H9 (cell line): ENCODE data around the gene CYCS. TPM values are rescaled to one million over a fixed set of nuclear protein-coding genes. Genes with fewer than 3 reads are reported as not detected.

ENCODE experiments used
- DNase-seq: peaks from one replicate; pipeline ENCODE4 v3.0.0-alpha.2; 2017
- H2AFZ ChIP-seq: one replicate; pipeline ENCODE4 v1.6.1; 2013; ENCODE audit warnings: mild to moderate bottlenecking, low read length, control low read depth, moderate library complexity
- H2AK5ac ChIP-seq: 2 replicates; pipeline ENCODE4 v1.6.1; 2013; ENCODE audit warnings: low read length, control low read depth, mixed read lengths; ENCODE audit not compliant: insufficient read length
- H2BK120ac ChIP-seq: one replicate; pipeline ENCODE4 v1.6.1; 2013; ENCODE audit warnings: low read depth, mild to moderate bottlenecking, low read length, control low read depth, inconsistent platforms; ENCODE audit not compliant: poor library complexity, severe bottlenecking
- H2BK12ac ChIP-seq: 2 replicates; pipeline ENCODE4 v1.6.1; 2013; ENCODE audit warnings: low read length, control low read depth, mixed read lengths, low read depth; ENCODE audit not compliant: insufficient read length
- H2BK15ac ChIP-seq: 2 replicates; pipeline ENCODE4 v1.6.1; 2013; ENCODE audit warnings: low read depth, low read length, control low read depth
- H2BK20ac ChIP-seq: one replicate; pipeline ENCODE4 v1.6.1; 2013; ENCODE audit warnings: low read depth, mild to moderate bottlenecking, low read length, control low read depth, inconsistent platforms; ENCODE audit not compliant: poor library complexity, severe bottlenecking
- H2BK5ac ChIP-seq: 2 replicates; pipeline ENCODE4 v1.6.1; 2013; ENCODE audit warnings: low read length, control low read depth, mixed read lengths; ENCODE audit not compliant: insufficient read length
- H3K14ac ChIP-seq: 2 replicates; pipeline ENCODE4 v1.6.1; 2013; ENCODE audit warnings: low read length, control low read depth; ENCODE audit not compliant: insufficient read depth
- H3K18ac ChIP-seq: 2 replicates; pipeline ENCODE4 v1.6.1; 2013; ENCODE audit warnings: low read depth, mild to moderate bottlenecking, mixed read lengths, low read length, control low read depth; ENCODE audit not compliant: insufficient read length
- H3K23ac ChIP-seq: 2 replicates; pipeline ENCODE4 v1.6.1; 2013; ENCODE audit warnings: low read length, control low read depth, mixed read lengths, low read depth; ENCODE audit not compliant: insufficient read length
- H3K23me2 ChIP-seq: 2 replicates; pipeline ENCODE4 v1.6.1; 2013; ENCODE audit warnings: low read depth, mild to moderate bottlenecking, mixed read lengths, low read length, control low read depth; ENCODE audit not compliant: insufficient read length, poor library complexity, severe bottlenecking
- H3K27ac ChIP-seq: 2 replicates; pipeline ENCODE4 v1.5.1; 2013; ENCODE audit warnings: low read length, control low read depth, mixed read lengths, low read depth; ENCODE audit not compliant: insufficient read length
- H3K27me3 ChIP-seq: 2 replicates; pipeline ENCODE4 v1.6.1; 2013; ENCODE audit warnings: low read length, control low read depth, inconsistent platforms; ENCODE audit not compliant: insufficient read depth
- H3K4ac ChIP-seq: 2 replicates; pipeline ENCODE4 v1.6.1; 2013; ENCODE audit warnings: low read depth, mild to moderate bottlenecking, control low read depth, inconsistent platforms, low read length, moderate library complexity
- H3K4me1 ChIP-seq: 2 replicates; pipeline ENCODE4 v1.6.1; 2013; ENCODE audit warnings: low read length, control low read depth, inconsistent platforms; ENCODE audit not compliant: insufficient read depth
- H3K4me2 ChIP-seq: 2 replicates; pipeline ENCODE4 v1.6.1; 2013; ENCODE audit warnings: low read length, control low read depth, mixed read lengths; ENCODE audit not compliant: insufficient read length, insufficient read depth
- H3K56ac ChIP-seq: 2 replicates; pipeline ENCODE4 v1.6.1; 2013; ENCODE audit warnings: low read depth, mild to moderate bottlenecking, mixed read lengths, low read length, control low read depth; ENCODE audit not compliant: insufficient read length
- H3K79me1 ChIP-seq: 2 replicates; pipeline ENCODE4 v1.6.1; 2013; ENCODE audit warnings: low read depth, mild to moderate bottlenecking, moderate library complexity, low read length, control low read depth, inconsistent platforms; ENCODE audit not compliant: insufficient read depth, poor library complexity, severe bottlenecking
- H3K79me2 ChIP-seq: 2 replicates; pipeline ENCODE4 v1.6.1; 2013; ENCODE audit warnings: low read length, control low read depth, inconsistent platforms; ENCODE audit not compliant: insufficient read depth
- H3K9ac ChIP-seq: 2 replicates; pipeline ENCODE4 v1.6.1; 2013; ENCODE audit warnings: low read length, control low read depth, mixed read lengths; ENCODE audit not compliant: insufficient read length; ENCODE audit errors: extremely low read depth
- H3K9me3 ChIP-seq: one replicate; pipeline ENCODE4 v1.6.1; 2013; ENCODE audit warnings: low read depth, low read length, inconsistent platforms; ENCODE audit not compliant: control insufficient read depth
- H3T11ph ChIP-seq: one replicate; pipeline ENCODE4 v1.6.1; 2013; ENCODE audit warnings: mild to moderate bottlenecking, low read length, control low read depth, inconsistent platforms
- H4K20me1 ChIP-seq: one replicate; pipeline ENCODE4 v1.6.1; 2013; ENCODE audit not compliant: control insufficient read depth, insufficient read length, insufficient read depth
- H4K5ac ChIP-seq: 2 replicates; pipeline ENCODE4 v1.6.1; 2013; ENCODE audit warnings: low read depth, mild to moderate bottlenecking, mixed read lengths, low read length, control low read depth; ENCODE audit not compliant: insufficient read length
- H4K8ac ChIP-seq: replicated peaks from 2 replicates; pipeline ENCODE4 v1.6.1; 2013; ENCODE audit warnings: low read length, control low read depth, mixed read lengths, low read depth; ENCODE audit not compliant: insufficient read length
- H4K91ac ChIP-seq: 2 replicates; pipeline ENCODE4 v1.6.1; 2013; ENCODE audit warnings: low read depth, mild to moderate bottlenecking, moderate library complexity, mixed read lengths, low read length, control low read depth; ENCODE audit not compliant: insufficient read length
- H3K27ac Mint-ChIP-seq, 3 experiments: 2 replicates in 2 of 3; 3 replicates in 1 of 3; pipeline ENCODE4 v1.8.0; 2020 to 2021; ENCODE audit warnings: mixed read lengths in 3 of 3, mild to moderate bottlenecking in 1 of 3, moderate library complexity in 1 of 3
- H3K27me3 Mint-ChIP-seq: 2 replicates; pipeline ENCODE4 v1.8.0; 2021; ENCODE audit warnings: low read depth, mild to moderate bottlenecking, moderate library complexity, mixed read lengths
- H3K36me3 Mint-ChIP-seq, 3 experiments: 2 replicates in 2 of 3; 3 replicates in 1 of 3; pipeline ENCODE4 v1.8.0; 2020 to 2021; ENCODE audit warnings: low read depth in 3 of 3, mixed read lengths in 3 of 3; ENCODE audit not compliant: insufficient read depth in 1 of 3
- H3K4me1 Mint-ChIP-seq, 2 experiments: 2 replicates each; pipeline ENCODE4 v1.8.0; 2020; ENCODE audit warnings: mixed read lengths in 2 of 2
- H3K4me3 Mint-ChIP-seq, 2 experiments: 2 replicates in 1 of 2; 3 replicates in 1 of 2; pipeline ENCODE4 v1.8.0; 2020 to 2021; ENCODE audit warnings: mild to moderate bottlenecking in 2 of 2, mixed read lengths in 2 of 2, moderate library complexity in 1 of 2
- H3K9me3 Mint-ChIP-seq, 2 experiments: 2 replicates in 1 of 2; 3 replicates in 1 of 2; pipeline ENCODE4 v1.8.0; 2020; ENCODE audit warnings: mild to moderate bottlenecking in 2 of 2, mixed read lengths in 2 of 2, moderate library complexity in 1 of 2
- CTCF ChIP-seq: fragments of 200-600 bp; sonication (generic); conservative IDR thresholded peaks from 3 replicates; pipeline ENCODE4 v1.8.0; 2021; ENCODE audit warnings: antibody characterized with exemption, mild to moderate bottlenecking
- total RNA-seq: library from RNA; stranded (reverse); gene quantifications from 2 replicates; pipeline ENCODE4 v1.2.1, GENCODE V29; 2021

The CYCS gene
- total RNA-seq, 1 experiment from 2014 or later, result 209 TPM

- Histone ChIP-seq H3K14ac (no peak overlapping the region), H3K79me1 (no peaks in the 10 kb centered on the region), H3K23ac (no peak overlapping the region), H3K9me3 (no peaks in the 10 kb centered on the region), H4K8ac (no peak overlapping the region), H2BK15ac (no peak overlapping the region), H2AK5ac (no peak overlapping the region), H4K5ac (no peak overlapping the region), H3K4ac (no peak overlapping the region), H2BK5ac (no peak overlapping the region), H3K4me2 (no peak overlapping the region), H3K23me2 (no peaks in the 10 kb centered on the region), H3K79me2 (no peaks in the 10 kb centered on the region), H3K4me1 (no peaks in the 10 kb centered on the region), H2BK12ac (no peak overlapping the region), H3K56ac (no peak overlapping the region), H4K91ac (no peak overlapping the region), H4K20me1 (no peaks in the 10 kb centered on the region), H2BK120ac (no peak overlapping the region), H2BK20ac (no peak overlapping the region), H3T11ph (no peak overlapping the region), H3K27me3 (no peaks in the 10 kb centered on the region), H3K27ac (no peak overlapping the region), H2AFZ (no peak overlapping the region), H3K9ac (no peak overlapping the region), H3K18ac (no peak overlapping the region)
- H3K9me3 Mint-ChIP-seq, result peaks cover 2 to 3% of the 10 kb centered on the region in 2 experiments; a peak in 2 of 5 replicates
- no peak for DNase-seq
- no peak overlapping the region for H3K4me3 Mint-ChIP-seq
- no peaks in the 10 kb centered on the region; the same call in 1 of the 2 replicates for H3K27me3 Mint-ChIP-seq
- H3K27ac Mint-ChIP-seq, result no peak overlapping the region
- no peak for TF ChIP-seq CTCF
- peaks cover 0 to 2% of the 10 kb centered on the region in 2 experiments; a peak in 1 of 4 replicates for H3K4me1 Mint-ChIP-seq
- peaks cover 0 to 4% (median 0%) of the 10 kb centered on the region in 3 experiments; a peak in 2 of 7 replicates for H3K36me3 Mint-ChIP-seq
Measured at GRCh38 chr7:25101817-25102216, 23.2 kb downstream of the CYCS start.
